GM12872 (cell line): Measurements from ENCODE around the gene OGN.

ENCODE experiments used
- TF ChIP-seq, protein P1 (sequence below): IDR thresholded peaks from 3 replicates; pipeline ENCODE4 v1.5.1; 2011; ENCODE audit warnings: low read depth, mild to moderate bottlenecking, low read length, moderate library complexity; ENCODE audit not compliant: insufficient read depth

OGN gene

DNA sequence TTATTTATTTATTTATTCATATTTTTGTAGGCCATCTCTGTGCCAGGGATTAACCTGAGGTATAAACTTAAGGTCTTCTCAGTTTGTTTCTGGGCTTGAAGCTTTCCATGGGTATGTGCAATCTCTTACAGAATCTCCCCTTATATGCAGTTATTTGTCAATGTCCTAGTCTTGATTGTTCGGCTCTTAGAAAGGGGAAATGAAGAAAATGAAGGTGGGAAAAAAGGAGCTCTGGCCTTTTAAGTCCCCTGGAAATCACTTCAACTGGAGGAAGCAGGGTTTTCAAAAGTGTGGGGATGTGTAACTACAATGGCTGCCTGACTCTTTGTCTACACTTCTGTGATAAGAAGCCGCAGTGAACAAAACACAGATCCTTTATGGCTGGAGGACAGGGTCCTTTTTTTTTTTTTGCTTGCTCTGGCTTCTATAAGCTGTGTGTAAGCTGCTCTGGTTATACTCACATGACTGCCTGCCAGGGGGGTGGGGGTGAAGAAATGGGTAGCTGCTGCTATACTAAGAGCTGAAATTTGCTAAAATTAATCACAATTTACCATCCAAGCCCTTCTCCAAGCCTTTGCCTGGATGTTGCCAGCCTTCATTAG, 44.9 kb downstream of the OGN start:
- TF ChIP-seq, protein P1, sequence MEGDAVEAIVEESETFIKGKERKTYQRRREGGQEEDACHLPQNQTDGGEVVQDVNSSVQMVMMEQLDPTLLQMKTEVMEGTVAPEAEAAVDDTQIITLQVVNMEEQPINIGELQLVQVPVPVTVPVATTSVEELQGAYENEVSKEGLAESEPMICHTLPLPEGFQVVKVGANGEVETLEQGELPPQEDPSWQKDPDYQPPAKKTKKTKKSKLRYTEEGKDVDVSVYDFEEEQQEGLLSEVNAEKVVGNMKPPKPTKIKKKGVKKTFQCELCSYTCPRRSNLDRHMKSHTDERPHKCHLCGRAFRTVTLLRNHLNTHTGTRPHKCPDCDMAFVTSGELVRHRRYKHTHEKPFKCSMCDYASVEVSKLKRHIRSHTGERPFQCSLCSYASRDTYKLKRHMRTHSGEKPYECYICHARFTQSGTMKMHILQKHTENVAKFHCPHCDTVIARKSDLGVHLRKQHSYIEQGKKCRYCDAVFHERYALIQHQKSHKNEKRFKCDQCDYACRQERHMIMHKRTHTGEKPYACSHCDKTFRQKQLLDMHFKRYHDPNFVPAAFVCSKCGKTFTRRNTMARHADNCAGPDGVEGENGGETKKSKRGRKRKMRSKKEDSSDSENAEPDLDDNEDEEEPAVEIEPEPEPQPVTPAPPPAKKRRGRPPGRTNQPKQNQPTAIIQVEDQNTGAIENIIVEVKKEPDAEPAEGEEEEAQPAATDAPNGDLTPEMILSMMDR: no peak

DNA sequence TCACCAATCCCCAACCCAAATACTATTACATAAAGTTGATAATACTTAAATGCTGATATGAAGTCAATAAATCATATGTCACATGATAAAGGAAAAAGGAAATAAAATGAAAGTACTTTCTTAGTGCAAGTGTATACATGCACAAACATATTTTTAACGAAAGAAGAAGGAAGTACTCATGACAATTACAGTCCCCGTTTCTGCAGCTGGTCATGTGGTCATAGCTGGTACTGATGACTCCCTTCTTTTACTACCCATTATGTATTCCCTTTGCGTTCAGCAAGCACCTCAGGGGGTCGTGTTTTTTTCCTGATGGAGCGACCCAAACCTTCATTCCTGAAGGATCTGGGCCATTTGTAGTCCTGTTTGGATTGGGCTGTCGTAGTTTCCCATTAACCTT, 51.3 kb downstream of the OGN start:
- TF ChIP-seq, protein P1: no peak

DNA sequence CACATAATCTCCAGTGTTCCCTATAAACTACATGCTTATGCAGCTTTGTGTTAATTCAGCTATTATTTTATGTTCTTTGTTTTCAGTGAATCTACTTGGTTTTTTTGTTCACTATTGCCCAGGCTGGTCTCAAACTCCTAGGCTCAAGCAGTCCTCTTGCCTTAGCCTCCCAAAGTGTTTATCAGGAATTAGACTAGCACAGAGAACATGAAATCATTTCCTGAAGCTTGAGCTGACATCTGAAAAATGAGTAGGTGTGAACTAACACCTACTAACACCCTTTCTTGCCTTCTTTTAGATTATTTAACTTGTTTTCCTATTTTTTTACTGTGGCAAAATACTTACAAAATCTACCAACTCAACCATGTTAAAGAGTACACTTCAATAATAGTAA, 53.6 kb downstream of the OGN start:
- TF ChIP-seq, protein P1: no peak

DNA sequence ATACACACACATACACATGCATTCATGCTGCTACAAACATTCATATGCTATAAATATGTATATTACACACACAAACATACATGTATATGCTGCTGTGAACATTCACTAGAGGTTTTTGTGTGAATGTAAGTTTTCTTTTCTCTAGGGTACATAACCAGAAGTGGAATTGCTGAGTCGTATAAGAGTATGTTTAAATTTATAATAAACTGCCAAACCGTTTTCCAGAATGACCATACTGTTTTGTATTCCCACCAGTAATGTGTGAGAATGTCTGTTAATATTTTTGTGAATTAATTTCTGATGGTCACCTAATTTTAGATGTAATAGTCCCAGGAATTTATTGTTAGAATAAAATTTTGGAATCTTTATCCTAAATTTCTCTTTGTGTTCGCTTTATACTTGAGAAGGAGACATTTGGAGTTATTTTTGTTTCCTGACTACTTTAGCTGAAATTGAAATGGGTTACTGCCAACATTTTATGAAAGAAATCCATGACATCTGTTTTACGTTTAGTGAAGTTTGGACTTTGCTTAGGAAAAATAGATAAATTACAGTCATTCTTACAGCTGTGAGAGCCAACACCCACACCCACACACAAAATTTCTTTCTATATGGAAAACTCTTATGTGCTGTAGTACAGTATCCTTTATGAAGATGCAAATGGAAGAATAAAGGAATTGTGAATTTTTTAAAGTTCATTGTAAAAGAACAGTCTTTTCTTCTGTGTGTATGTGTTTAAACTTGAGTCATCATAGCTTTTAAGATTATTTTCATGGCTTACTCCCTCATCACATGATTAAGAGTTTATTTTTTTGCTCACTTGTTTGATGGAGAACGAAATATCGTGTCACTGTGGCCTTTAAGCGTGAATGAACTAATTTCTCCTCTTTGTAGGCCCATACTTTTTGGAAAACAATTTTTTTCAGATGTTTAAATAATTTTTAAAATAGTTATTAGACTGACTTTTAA, 54.3 kb downstream of the OGN start:
- TF ChIP-seq, protein P1: no peak

DNA sequence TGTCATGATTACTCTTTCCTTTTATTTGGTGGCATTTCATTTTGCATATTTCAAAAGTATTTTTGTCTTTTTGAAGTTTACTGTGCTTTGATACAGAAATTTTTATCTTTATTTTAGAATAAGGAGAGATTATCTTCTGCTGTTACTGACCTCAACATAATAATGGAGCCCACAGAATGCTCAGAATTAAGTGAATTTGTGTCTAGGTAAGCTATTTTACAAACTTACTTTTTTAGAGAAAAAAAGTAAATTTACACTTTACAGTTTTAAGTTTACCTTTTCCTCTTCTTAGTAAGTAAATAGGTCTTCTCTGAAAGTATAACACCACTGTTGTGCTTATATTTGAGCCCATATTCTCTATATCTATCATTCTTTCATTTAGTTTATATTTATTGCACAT, 58.8 kb downstream of the OGN start:
- TF ChIP-seq, protein P1: no peak

DNA sequence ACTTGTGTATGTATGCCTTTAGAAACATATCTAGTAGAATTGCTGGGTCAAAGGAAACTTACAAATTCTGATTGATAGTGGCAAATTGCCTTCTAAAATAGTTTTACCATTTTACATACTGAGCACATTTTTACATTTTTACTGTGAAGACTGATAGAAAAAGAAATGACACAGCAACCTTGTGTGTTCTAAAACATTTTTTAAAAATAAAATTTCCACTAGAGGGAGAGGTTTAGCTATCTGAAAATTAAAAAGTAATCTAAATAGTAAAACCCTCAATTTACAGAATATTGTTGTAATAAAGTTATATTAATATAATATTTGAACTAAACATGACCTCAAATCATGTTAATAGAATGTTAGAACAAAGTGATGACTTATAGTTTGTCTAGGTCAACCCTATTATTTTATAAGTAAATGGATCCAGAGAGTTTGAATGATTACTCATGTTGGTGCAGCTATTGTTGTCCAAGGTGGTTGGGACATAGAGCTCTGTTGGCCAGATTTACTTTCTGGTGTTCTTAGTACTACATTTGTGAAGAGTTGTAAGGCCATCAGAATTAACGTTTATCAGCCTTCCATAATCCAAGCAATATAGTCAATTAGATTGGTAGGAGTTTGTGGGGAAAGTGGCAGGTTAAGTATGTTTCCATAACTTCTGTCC, 61.4 kb downstream of the OGN start:
- TF ChIP-seq, protein P1: no peak

DNA sequence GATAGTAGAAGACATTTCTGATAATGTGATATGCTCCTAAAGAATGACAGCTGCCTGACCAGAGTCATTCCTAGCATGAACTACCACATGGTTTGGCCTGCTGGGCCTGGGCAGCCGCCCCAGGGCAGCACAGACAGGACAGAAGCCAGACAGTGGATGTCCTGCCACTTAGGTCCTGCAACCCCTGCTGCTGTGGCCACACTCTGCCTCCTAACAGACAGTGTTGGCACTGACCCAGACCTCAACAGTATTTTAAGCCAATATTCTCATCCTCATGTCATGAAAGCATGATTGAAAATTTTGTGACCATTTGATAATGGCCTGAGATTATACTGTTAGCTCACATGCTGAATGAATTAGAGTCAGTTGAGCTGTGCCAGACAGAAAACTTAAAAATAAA, 62.8 kb downstream of the OGN start:
- TF ChIP-seq, protein P1: no peak
